Mucosa of rectum (tissue), 2 donors: Measurements from ENCODE around the gene PRKN.

Experiments used
- H3K27ac ChIP-seq, 2 donors: one replicate each; pipeline ENCODE4 v1.7.0; 2013; ENCODE audit warnings: inconsistent platforms in 2 of 2, low read depth in 2 of 2, low read length in 2 of 2
- H3K27me3 ChIP-seq, 2 donors: one replicate each; pipeline ENCODE4 v1.7.0; 2013; ENCODE audit warnings: low read length in 2 of 2; ENCODE audit not compliant: control insufficient read depth in 2 of 2, insufficient read depth in 2 of 2
- H3K36me3 ChIP-seq, 2 donors: one replicate each; pipeline ENCODE4 v1.7.0; 2013; ENCODE audit warnings: low read length in 2 of 2; ENCODE audit not compliant: control insufficient read depth in 2 of 2, insufficient read depth in 2 of 2
- H3K4me1 ChIP-seq, 2 donors: one replicate each; pipeline ENCODE4 v1.7.0; 2013; ENCODE audit warnings: low read length in 2 of 2, mild to moderate bottlenecking in 1 of 2; ENCODE audit not compliant: control insufficient read depth in 2 of 2, insufficient read depth in 2 of 2
- H3K4me3 ChIP-seq, 2 donors: one replicate each; pipeline ENCODE4 v1.7.0; 2013; ENCODE audit warnings: low read length in 2 of 2
- H3K9ac ChIP-seq, 2 donors: one replicate each; pipeline ENCODE4 v1.7.0; 2013; ENCODE audit warnings: low read length in 2 of 2, low read depth in 1 of 2, mild to moderate bottlenecking in 1 of 2
- H3K9me3 ChIP-seq, 2 donors: one replicate each; pipeline ENCODE4 v1.7.0; 2013; ENCODE audit warnings: low read length in 2 of 2; ENCODE audit not compliant: control insufficient read depth in 2 of 2
- donor health status: healthy.
- donor health status: Normal muscosa, but diverticular disease.

PRKN gene

GRCh38 chr6:162032620-162033019, 694.9 kb downstream of the PRKN start:
- H3K9me3 ChIP-seq: no peaks in the 10 kb centered on the region
- H3K36me3 ChIP-seq: no peaks in the 10 kb centered on the region
- no peak overlapping the region for H3K9ac ChIP-seq
- H3K4me1 ChIP-seq: no peaks in the 10 kb centered on the region
- H3K27ac ChIP-seq: no peak overlapping the region
- no peak overlapping the region for H3K4me3 ChIP-seq
- no peaks in the 10 kb centered on the region for H3K27me3 ChIP-seq

- H3K9ac ChIP-seq: no peak overlapping the region
- no peaks in the 10 kb centered on the region for H3K9me3 ChIP-seq
- no peaks in the 10 kb centered on the region for H3K4me1 ChIP-seq
- H3K27ac ChIP-seq: no peak overlapping the region
- no peaks in the 10 kb centered on the region for H3K27me3 ChIP-seq
- H3K4me3 ChIP-seq: no peak overlapping the region
- H3K36me3 ChIP-seq: no peaks in the 10 kb centered on the region
Observed at GRCh38 chr6:162029873-162030576, 697.5 kb downstream of the PRKN start.

GRCh38 chr6:162026843-162027242, 700.7 kb downstream of the PRKN start:
- H3K9me3 ChIP-seq: no peaks in the 10 kb centered on the region
- no peak overlapping the region for H3K4me3 ChIP-seq
- H3K27ac ChIP-seq: no peak overlapping the region
- H3K27me3 ChIP-seq: no peaks in the 10 kb centered on the region
- H3K9ac ChIP-seq: no peak overlapping the region
- no peaks in the 10 kb centered on the region for H3K36me3 ChIP-seq
- H3K4me1 ChIP-seq: no peaks in the 10 kb centered on the region

- H3K9ac ChIP-seq: no peak overlapping the region
- no peaks in the 10 kb centered on the region for H3K27me3 ChIP-seq
- no peak overlapping the region for H3K4me3 ChIP-seq
- H3K36me3 ChIP-seq: no peaks in the 10 kb centered on the region
- H3K9me3 ChIP-seq: no peaks in the 10 kb centered on the region
- H3K4me1 ChIP-seq: no peaks in the 10 kb centered on the region
- no peak overlapping the region for H3K27ac ChIP-seq
Observed at GRCh38 chr6:162026031-162026430, 701.5 kb downstream of the PRKN start.

DNA sequence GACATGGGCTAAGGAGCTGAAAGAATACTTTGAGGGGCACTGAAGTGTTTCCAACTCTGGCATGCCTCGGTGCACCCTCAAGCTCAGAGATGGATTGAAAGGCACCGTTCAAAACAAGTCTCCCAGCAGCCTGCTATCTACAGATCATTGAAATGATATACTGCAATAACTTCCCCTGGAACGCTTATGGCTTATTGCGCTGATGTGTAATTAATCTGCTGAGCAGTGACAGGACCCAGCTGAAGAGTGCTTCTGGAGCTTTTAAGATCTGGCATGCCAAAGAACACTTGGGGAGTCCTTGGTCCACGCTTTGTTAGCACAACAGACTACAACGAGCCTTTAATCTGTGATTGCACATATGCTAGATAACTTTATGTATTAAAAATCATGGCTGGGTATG, 708.2 kb downstream of the PRKN start:
- no peaks in the 10 kb centered on the region for H3K4me1 ChIP-seq
- H3K27ac ChIP-seq: no peak overlapping the region
- no peaks in the 10 kb centered on the region for H3K9me3 ChIP-seq
- no peak overlapping the region for H3K4me3 ChIP-seq
- no peak overlapping the region for H3K9ac ChIP-seq
- H3K27me3 ChIP-seq: no peaks in the 10 kb centered on the region
- H3K36me3 ChIP-seq: no peaks in the 10 kb centered on the region

DNA sequence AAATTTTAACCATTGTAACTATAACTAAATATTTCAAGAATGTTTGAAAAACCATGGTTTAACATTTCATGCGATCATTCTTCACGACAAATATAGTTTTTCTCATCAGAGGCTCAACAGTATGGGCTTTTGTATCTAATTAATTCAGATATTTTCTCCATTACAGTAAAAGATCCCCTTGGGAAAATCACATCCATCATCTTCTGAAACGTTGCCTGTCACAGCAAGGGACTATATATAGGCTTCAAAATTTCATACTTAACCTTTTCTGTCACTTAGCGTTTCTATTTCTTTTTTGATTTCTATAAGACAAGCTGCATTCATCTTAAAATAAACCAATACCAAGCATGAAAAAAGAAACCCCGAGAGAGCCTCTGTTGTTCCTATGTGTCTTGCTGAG, 710.0 kb downstream of the PRKN start:
- Histone ChIP-seq H3K27ac (no peak overlapping the region), H3K27me3 (no peaks in the 10 kb centered on the region), H3K9ac (no peak overlapping the region), H3K4me3 (no peak overlapping the region), H3K9me3 (no peaks in the 10 kb centered on the region), H3K36me3 (no peaks in the 10 kb centered on the region), H3K4me1 (no peaks in the 10 kb centered on the region)

- Histone ChIP-seq H3K27ac (no peak overlapping the region), H3K4me1 (no peaks in the 10 kb centered on the region), H3K9me3 (no peaks in the 10 kb centered on the region), H3K36me3 (no peaks in the 10 kb centered on the region), H3K9ac (no peak overlapping the region), H3K4me3 (no peak overlapping the region), H3K27me3 (no peaks in the 10 kb centered on the region)
Observed at GRCh38 chr6:162014069-162014811, 713.3 kb downstream of the PRKN start.

DNA sequence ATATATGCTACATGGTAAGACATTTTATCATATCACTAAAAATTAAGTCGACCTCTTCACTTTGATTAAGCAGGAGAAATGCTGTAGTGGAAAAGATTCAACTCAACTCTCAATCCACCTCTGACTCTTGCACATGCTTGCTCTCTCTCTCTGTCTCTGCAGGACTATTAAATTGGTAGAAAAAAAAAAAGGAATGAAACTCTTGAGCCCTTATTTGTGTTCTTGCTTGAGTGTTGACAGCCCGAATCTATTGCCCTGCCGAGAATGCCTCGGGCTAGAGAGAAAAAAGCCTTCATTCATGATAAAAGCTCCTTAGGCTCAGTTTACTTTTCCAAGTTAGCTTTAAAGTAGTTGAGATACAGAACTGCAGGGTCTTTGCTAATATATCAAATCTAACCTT, 722.2 kb downstream of the PRKN start:
- Histone ChIP-seq H3K27me3 (no peaks in the 10 kb centered on the region), H3K27ac (no peak overlapping the region), H3K4me3 (no peak overlapping the region), H3K9ac (no peak overlapping the region), H3K4me1 (no peaks in the 10 kb centered on the region), H3K36me3 (no peaks in the 10 kb centered on the region), H3K9me3 (no peaks in the 10 kb centered on the region)

GRCh38 chr6:161996783-161997182, 730.8 kb downstream of the PRKN start:
- Histone ChIP-seq H3K27me3 (no peaks in the 10 kb centered on the region), H3K36me3 (no peaks in the 10 kb centered on the region), H3K9me3 (peaks cover 0 to 2% of the 10 kb centered on the region in 2 donors), H3K27ac (no peak overlapping the region), H3K4me3 (no peak overlapping the region), H3K9ac (no peak overlapping the region), H3K4me1 (no peaks in the 10 kb centered on the region)

DNA sequence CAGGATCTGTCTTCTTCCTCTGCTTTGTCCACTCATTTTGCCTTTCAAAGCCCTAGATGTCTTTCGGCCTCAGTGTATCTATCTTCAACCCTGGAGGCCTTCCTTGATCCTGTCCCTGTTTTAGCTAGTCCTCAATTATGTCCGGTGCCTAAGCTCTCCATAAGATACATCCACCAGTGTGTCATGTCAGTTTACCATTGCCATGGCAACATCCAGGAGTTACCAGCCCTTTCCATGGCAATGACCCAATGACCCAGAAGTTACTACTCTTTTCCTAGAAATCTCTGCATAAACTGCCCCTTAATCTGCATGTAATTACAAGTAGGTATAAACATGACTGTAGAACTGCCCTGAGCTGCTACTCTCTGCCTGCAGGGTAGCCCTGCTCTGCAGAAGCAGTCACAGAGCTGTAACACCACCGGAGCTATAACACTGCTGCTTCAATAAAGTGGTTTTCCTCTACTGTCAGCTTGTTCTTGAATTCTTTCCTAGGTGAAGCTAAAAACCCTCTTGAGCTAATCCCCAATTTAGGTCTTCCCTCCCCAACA, 741.6 kb downstream of the PRKN start:
- no peaks in the 10 kb centered on the region for H3K4me1 ChIP-seq
- H3K9me3 ChIP-seq: peaks cover 0 to 3% of the 10 kb centered on the region in 2 donors
- no peak overlapping the region for H3K27ac ChIP-seq
- no peak overlapping the region for H3K9ac ChIP-seq
- no peaks in the 10 kb centered on the region for H3K27me3 ChIP-seq
- no peaks in the 10 kb centered on the region for H3K36me3 ChIP-seq
- no peak overlapping the region for H3K4me3 ChIP-seq
